ENCODE data around the gene FRMPD2.

DNA sequence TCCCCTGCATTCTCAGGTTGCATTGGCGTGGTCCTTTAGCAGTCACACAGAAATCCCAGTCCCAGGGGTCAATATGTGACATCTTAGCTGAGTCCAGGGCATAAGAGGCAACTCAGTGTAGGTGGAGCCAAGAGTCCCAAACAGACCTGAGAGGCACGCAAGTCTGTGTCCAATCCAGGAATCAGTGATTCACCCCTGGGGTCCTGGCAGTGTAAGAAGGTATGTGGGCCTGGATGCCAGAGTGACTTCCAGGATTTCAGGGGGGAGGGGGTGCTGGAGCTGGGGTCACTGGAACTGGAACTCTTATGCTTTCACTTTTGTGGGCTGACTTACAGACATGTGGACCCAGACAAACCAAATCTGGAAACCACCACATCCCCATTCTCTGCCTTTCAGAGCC lies 26.8 kb downstream of the FRMPD2 start:
- TF ChIP-seq, protein P1, sequence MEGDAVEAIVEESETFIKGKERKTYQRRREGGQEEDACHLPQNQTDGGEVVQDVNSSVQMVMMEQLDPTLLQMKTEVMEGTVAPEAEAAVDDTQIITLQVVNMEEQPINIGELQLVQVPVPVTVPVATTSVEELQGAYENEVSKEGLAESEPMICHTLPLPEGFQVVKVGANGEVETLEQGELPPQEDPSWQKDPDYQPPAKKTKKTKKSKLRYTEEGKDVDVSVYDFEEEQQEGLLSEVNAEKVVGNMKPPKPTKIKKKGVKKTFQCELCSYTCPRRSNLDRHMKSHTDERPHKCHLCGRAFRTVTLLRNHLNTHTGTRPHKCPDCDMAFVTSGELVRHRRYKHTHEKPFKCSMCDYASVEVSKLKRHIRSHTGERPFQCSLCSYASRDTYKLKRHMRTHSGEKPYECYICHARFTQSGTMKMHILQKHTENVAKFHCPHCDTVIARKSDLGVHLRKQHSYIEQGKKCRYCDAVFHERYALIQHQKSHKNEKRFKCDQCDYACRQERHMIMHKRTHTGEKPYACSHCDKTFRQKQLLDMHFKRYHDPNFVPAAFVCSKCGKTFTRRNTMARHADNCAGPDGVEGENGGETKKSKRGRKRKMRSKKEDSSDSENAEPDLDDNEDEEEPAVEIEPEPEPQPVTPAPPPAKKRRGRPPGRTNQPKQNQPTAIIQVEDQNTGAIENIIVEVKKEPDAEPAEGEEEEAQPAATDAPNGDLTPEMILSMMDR (IDR thresholded peaks at IDR 0.05) = no peak
- TF ChIP-seq POLR2AphosphoS5 (IDR thresholded peaks at IDR 0.05) (no peak), EP300 (IDR thresholded peaks at IDR 0.05; ENCODE audit: low read depth) (no peak), POLR2A (IDR thresholded peaks at IDR 0.05) (no peak)

All from transverse colon (tissue), 4 donors.